ENCODE results near the gene PAPPA. TPM values are rescaled to one million over a fixed set of nuclear protein-coding genes. Genes with fewer than 3 reads are reported as not detected.

The PAPPA gene
- total and polyA plus RNA-seq, 9 of the 15 experiments (the other 6 are each of a cell fraction or from before 2014, with no cell fraction given) = 0.06 to 0.18 (median 0.11) TPM

DNA sequence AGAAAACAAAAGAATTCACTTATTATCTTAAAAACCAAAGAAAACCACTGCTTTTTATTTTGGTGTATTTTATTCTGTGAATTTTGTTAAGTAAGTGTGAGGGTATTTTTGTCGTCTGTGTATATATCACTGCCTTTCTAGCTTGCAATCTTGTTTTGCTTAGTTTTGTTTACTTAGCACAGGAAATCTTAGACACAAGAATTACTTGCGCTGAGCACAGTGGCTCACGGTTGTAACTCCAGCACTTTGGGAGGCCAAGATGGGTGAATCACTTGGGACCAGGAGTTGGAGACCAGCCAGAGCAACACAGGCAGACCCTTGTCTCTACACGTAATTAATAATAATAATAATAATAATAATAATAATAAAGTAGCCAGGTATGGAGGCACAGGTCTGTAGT is 230.3 kb downstream of the PAPPA start:
- CTCF ChIA-PET (ENCODE audit: low intra/inter-chr PET ratio) = no interaction called here
- Histone ChIP-seq H3K4me3 (no peak overlapping the region), H3K9me1 (ENCODE audit: control insufficient read depth, insufficient read depth, low read length) (no peaks in the 10 kb centered on the region), H3K27ac (ENCODE audit: extremely low read depth, low read depth, low read length) (no peak overlapping the region), H3K27me3 (ENCODE audit: control insufficient read depth in 2 of 2, insufficient read depth in 2 of 2, low read length in 2 of 2) (no peaks in the 10 kb centered on the region), H3K9ac (ENCODE audit: insufficient read depth in 1 of 2, low read depth in 2 of 2, low read length in 2 of 2) (no peak overlapping the region), H3K4me2 (ENCODE audit: insufficient read depth, low read length) (no peak overlapping the region), H3K9me3 (replicated peaks; ENCODE audit: control insufficient read depth, insufficient read depth, low read depth, low read length) (no peaks in the 10 kb centered on the region), H3K79me2 (ENCODE audit: control insufficient read depth, insufficient read depth, low read length) (no peaks in the 10 kb centered on the region), H2AFZ (ENCODE audit: low read depth, low read length) (no peak overlapping the region), H4K20me1 (replicated peaks; ENCODE audit: control insufficient read depth, insufficient read depth, low read length) (no peaks in the 10 kb centered on the region), H3K4me1 (replicated peaks in 1 of 2; ENCODE audit: control insufficient read depth in 2 of 2, insufficient read depth in 2 of 2, low read length in 2 of 2) (peaks cover 4 to 15% of the 10 kb centered on the region in 2 experiments; a peak in 3 of 5 replicates), H3K36me3 (ENCODE audit: control insufficient read depth, insufficient read depth, low read length) (no peaks in the 10 kb centered on the region)
- intact Hi-C loops (cut with micrococcal nuclease) = no loop called here
- FAIRE-seq = no peak
- POLR2A ChIA-PET = interaction anchor here (0.9 to 1.1 kb wide), 2 partner anchors 9 to 12 kb away, joined by 3 to 4 read pairs; no protein-coding TSS in a partner anchor
- TF ChIP-seq YY1 (IDR thresholded peaks at IDR 0.05; ENCODE audit: borderline replicate concordance in 1 of 3, control insufficient read depth in 1 of 3, extremely low read depth in 1 of 3, insufficient read depth in 3 of 3, insufficient read length in 1 of 3, insufficient replicate concordance in 2 of 3, low read depth in 1 of 3, low read length in 2 of 3) (no peak), U2AF2 (optimal IDR thresholded peaks at IDR 0.05; ENCODE audit: low read depth, low read length) (no peak), ATF7 (IDR thresholded peaks at IDR 0.05) (no peak), MLLT1 (IDR thresholded peaks at IDR 0.05) (no peak), RCOR1 (IDR thresholded peaks at IDR 0.05; ENCODE audit: borderline replicate concordance in 1 of 2, low read depth in 2 of 2, low read length in 2 of 2) (0 out of 4 replicates have a peak, but pooled peaks of 1 of the 2 experiments have one; percentile 15)
- BruUV-seq (replicated peaks) = no TSS peak
- 23% methylated on average over 4 of the region's 4 CpGs for WGBS (ENCODE audit: insufficient coverage, low coverage, missing lambda C conversion rate)
- ATAC-seq = no peak
- no peak for DNase-seq (ENCODE audit: extremely low read depth in 1 of 4, low spot score in 3 of 4)
- in situ Hi-C loops (cut with MboI) = no loop called here
